ENCODE data around the gene PTPRG. TPM values are rescaled to one million over a fixed set of nuclear protein-coding genes. Genes with fewer than 3 reads are reported as not detected.

The PTPRG gene
- total and polyA plus RNA-seq, 10 of the 15 experiments (the other 5 are each of a cell fraction or from before 2014, with no cell fraction given) = 0.29 to 20.7 (median 1.4) TPM

DNA sequence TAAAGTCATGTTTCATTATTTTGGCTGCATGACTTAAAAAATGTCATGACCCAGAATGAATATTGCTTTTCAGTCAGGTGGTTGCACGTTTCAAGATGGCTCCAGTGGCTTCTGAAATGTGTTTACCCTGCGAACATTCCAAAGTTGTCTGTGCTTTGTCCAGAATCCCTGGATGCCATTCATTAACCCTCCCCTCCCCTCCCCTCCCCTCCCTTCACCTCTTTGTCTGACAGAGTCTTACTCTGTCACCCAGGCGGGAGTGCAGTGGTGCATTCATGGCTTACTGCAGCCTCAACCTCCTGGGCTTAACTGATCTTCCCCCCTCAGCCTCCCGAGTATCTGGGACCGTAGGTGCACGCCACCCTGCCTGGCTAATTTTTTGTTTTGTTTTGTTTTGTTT, 308.0 kb downstream of the PTPRG start (continued):
- TF ChIP-seq JUND (IDR thresholded peaks at IDR 0.05; ENCODE audit: low read depth, low read length) (no peak), CREB1 (IDR thresholded peaks at IDR 0.05; ENCODE audit: low read depth) (no peak), CBX3 (IDR thresholded peaks at IDR 0.05; ENCODE audit: borderline replicate concordance, low read depth) (no peak), TAF1 (IDR thresholded peaks at IDR 0.05; ENCODE audit: borderline replicate concordance, low read depth, low read length) (no peak), NFXL1 (IDR thresholded peaks at IDR 0.05; ENCODE audit: borderline replicate concordance) (no peak)
- TF ChIP-seq, protein P1, sequence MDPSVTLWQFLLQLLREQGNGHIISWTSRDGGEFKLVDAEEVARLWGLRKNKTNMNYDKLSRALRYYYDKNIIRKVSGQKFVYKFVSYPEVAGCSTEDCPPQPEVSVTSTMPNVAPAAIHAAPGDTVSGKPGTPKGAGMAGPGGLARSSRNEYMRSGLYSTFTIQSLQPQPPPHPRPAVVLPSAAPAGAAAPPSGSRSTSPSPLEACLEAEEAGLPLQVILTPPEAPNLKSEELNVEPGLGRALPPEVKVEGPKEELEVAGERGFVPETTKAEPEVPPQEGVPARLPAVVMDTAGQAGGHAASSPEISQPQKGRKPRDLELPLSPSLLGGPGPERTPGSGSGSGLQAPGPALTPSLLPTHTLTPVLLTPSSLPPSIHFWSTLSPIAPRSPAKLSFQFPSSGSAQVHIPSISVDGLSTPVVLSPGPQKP (IDR thresholded peaks at IDR 0.05; ENCODE audit: low read depth, low read length) = no peak

DNA sequence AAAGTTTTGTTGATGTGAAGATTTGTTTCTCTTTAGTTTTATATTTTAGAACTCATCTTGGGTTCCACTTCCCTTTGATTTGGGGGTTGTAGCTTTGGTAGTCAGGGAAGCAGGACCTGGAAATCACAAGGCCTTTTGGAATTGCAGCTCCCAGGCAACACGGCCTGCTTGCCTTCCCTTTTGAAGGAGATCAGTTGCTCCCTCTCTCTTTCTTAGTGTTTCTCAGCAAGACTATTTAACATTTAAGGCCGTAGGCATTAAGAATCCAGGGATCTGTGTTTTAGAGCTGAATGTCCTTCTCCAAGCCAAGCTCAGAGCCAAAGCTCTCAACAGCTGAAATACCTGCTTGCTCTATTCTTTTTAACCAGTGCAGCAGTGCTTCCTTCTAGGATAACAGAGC, 310.3 kb downstream of the PTPRG start:
- intact Hi-C loops (cut with micrococcal nuclease; ENCODE audit: unreplicated experiment) = no loop called here
- 27% methylated on average over 2 of the region's 2 CpGs for WGBS (ENCODE audit: insufficient coverage, insufficient replicate concordance, low lambda C conversion rate, missing lambda C conversion rate)
- in situ Hi-C loops (cut with MboI) = no loop called here
- Histone ChIP-seq H3K36me3 (ENCODE audit: control insufficient read depth in 2 of 2, insufficient read depth in 2 of 2, low read length in 1 of 2) (no peaks in the 10 kb centered on the region), H3K4me2 (ENCODE audit: control insufficient read depth, insufficient read depth) (no peak overlapping the region), H3K27me3 (replicated peaks in 1 of 2; ENCODE audit: control insufficient read depth in 2 of 2, insufficient read depth in 2 of 2, low read length in 1 of 2) (no peaks in the 10 kb centered on the region), H2AFZ (ENCODE audit: control insufficient read depth, low read depth, low read length) (no peak overlapping the region), H3K79me2 (ENCODE audit: control insufficient read depth, insufficient read depth, low read length) (no peaks in the 10 kb centered on the region), H3K9me3 (replicated peaks; ENCODE audit: control insufficient read depth, insufficient read depth, low read length) (no peaks in the 10 kb centered on the region), H3K9ac (ENCODE audit: control insufficient read depth, insufficient read depth, low read length) (no peak overlapping the region), H3K4me1 (ENCODE audit: control insufficient read depth, insufficient read depth, low read length) (no peaks in the 10 kb centered on the region), H3K27ac (ENCODE audit: control insufficient read depth, insufficient read depth) (no peak overlapping the region), H4K20me1 (ENCODE audit: control insufficient read depth, insufficient read depth) (no peaks in the 10 kb centered on the region), H3K4me3 (no peak overlapping the region)
- FAIRE-seq = no peak
- POLR2A ChIA-PET = interaction anchor here (1.0 to 1.1 kb wide), 2 partner anchors 11 to 18 kb away, joined by 3 read pairs; no protein-coding TSS in a partner anchor
- no TSS peak for BruUV-seq (replicated peaks)
- no peak for ATAC-seq
- CTCF ChIA-PET = interaction anchor here (0.9 to 2.5 kb wide), 10 partner anchors 8 to 316 kb away, joined by 3 to 11 read pairs (median 5); no protein-coding TSS in a partner anchor
- RAD21 ChIA-PET (ENCODE audit: unreplicated experiment) = interaction anchor here (0.8 to 3.1 kb wide), 9 partner anchors 10 to 317 kb away, joined by 3 to 13 read pairs (median 3); no protein-coding TSS in a partner anchor
- SMC1A ChIA-PET (ENCODE audit: uncharacterized antibody, unreplicated experiment) = interaction anchor here (0.7 to 3.0 kb wide), 17 partner anchors 8 to 317 kb away, joined by 3 to 13 read pairs (median 5); no protein-coding TSS in a partner anchor
- no peak for DNase-seq (ENCODE audit: low read depth, low spot score)
- no peak for TF ChIP-seq ZNF217 (IDR thresholded peaks at IDR 0.05)
- no peak for TF ChIP-seq BCL11A (IDR thresholded peaks at IDR 0.05; ENCODE audit: low read depth, low read length)
- TF ChIP-seq NFIC (IDR thresholded peaks at IDR 0.05; ENCODE audit: low read depth, low read length) = no peak
- TF ChIP-seq EP300 (IDR thresholded peaks at IDR 0.05; ENCODE audit: borderline replicate concordance in 1 of 2, control insufficient read depth in 1 of 2, low read depth in 2 of 2, low read length in 2 of 2) = no peak
- TF ChIP-seq, protein P2, sequence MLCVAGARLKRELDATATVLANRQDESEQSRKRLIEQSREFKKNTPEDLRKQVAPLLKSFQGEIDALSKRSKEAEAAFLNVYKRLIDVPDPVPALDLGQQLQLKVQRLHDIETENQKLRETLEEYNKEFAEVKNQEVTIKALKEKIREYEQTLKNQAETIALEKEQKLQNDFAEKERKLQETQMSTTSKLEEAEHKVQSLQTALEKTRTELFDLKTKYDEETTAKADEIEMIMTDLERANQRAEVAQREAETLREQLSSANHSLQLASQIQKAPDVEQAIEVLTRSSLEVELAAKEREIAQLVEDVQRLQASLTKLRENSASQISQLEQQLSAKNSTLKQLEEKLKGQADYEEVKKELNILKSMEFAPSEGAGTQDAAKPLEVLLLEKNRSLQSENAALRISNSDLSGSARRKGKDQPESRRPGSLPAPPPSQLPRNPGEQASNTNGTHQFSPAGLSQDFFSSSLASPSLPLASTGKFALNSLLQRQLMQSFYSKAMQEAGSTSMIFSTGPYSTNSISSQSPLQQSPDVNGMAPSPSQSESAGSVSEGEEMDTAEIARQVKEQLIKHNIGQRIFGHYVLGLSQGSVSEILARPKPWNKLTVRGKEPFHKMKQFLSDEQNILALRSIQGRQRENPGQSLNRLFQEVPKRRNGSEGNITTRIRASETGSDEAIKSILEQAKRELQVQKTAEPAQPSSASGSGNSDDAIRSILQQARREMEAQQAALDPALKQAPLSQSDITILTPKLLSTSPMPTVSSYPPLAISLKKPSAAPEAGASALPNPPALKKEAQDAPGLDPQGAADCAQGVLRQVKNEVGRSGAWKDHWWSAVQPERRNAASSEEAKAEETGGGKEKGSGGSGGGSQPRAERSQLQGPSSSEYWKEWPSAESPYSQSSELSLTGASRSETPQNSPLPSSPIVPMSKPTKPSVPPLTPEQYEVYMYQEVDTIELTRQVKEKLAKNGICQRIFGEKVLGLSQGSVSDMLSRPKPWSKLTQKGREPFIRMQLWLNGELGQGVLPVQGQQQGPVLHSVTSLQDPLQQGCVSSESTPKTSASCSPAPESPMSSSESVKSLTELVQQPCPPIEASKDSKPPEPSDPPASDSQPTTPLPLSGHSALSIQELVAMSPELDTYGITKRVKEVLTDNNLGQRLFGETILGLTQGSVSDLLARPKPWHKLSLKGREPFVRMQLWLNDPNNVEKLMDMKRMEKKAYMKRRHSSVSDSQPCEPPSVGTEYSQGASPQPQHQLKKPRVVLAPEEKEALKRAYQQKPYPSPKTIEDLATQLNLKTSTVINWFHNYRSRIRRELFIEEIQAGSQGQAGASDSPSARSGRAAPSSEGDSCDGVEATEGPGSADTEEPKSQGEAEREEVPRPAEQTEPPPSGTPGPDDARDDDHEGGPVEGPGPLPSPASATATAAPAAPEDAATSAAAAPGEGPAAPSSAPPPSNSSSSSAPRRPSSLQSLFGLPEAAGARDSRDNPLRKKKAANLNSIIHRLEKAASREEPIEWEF (IDR thresholded peaks at IDR 0.05; ENCODE audit: insufficient replicate concordance, low read depth, low read length) = no peak
- TF ChIP-seq NR2C2 (IDR thresholded peaks at IDR 0.05; ENCODE audit: borderline replicate concordance, control insufficient read depth, insufficient read length, low read depth) = no peak
- TF ChIP-seq PAX8 (IDR thresholded peaks at IDR 0.05) = no peak
- TF ChIP-seq, protein P3, sequence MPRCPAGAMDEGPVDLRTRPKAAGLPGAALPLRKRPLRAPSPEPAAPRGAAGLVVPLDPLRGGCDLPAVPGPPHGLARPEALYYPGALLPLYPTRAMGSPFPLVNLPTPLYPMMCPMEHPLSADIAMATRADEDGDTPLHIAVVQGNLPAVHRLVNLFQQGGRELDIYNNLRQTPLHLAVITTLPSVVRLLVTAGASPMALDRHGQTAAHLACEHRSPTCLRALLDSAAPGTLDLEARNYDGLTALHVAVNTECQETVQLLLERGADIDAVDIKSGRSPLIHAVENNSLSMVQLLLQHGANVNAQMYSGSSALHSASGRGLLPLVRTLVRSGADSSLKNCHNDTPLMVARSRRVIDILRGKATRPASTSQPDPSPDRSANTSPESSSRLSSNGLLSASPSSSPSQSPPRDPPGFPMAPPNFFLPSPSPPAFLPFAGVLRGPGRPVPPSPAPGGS (IDR thresholded peaks at IDR 0.05; ENCODE audit: borderline replicate concordance, insufficient read depth, low read depth, low read length, poor library complexity, severe bottlenecking) = no peak
- no peak for TF ChIP-seq RAD21 (IDR thresholded peaks at IDR 0.05; ENCODE audit: insufficient read depth, low read depth, low read length)
